ENCODE data around the gene CHD3.

DNA sequence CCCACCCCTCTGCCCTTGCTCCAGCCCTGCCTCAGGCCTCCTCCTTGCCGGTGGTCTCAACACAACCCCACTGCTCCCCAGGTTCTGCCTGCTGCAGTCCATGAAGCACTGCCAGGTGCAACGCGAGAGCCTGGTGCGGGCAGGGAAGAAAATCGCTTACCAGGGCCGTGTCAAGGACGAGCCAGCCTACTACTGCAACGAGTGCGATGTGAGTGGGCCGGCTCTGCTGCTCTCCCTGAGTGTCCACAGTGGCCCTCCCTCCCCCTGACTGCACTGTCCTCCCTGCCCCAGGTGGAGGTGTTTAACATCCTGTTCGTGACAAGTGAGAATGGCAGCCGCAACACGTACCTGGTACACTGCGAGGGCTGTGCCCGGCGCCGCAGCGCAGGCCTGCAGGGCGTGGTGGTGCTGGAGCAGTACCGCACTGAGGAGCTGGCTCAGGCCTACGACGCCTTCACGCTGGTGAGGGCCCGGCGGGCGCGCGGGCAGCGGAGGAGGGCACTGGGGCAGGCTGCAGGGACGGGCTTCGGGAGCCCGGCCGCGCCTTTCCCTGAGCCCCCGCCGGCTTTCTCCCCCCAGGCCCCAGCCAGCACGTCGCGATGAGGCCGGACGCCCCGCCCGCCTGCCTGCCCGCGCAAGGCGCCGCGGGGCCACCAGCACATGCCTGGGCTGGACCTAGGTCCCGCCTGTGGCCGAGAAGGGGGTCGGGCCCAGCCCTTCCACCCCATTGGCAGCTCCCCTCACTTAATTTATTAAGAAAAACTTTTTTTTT, 35.5 kb upstream of the CHD3 start:
- TF ChIP-seq, protein P1, sequence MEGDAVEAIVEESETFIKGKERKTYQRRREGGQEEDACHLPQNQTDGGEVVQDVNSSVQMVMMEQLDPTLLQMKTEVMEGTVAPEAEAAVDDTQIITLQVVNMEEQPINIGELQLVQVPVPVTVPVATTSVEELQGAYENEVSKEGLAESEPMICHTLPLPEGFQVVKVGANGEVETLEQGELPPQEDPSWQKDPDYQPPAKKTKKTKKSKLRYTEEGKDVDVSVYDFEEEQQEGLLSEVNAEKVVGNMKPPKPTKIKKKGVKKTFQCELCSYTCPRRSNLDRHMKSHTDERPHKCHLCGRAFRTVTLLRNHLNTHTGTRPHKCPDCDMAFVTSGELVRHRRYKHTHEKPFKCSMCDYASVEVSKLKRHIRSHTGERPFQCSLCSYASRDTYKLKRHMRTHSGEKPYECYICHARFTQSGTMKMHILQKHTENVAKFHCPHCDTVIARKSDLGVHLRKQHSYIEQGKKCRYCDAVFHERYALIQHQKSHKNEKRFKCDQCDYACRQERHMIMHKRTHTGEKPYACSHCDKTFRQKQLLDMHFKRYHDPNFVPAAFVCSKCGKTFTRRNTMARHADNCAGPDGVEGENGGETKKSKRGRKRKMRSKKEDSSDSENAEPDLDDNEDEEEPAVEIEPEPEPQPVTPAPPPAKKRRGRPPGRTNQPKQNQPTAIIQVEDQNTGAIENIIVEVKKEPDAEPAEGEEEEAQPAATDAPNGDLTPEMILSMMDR (IDR thresholded peaks at IDR 0.05) = no peak
- no peak for TF ChIP-seq POLR2A (IDR thresholded peaks at IDR 0.05)
